ENCODE data around the gene FRZB.
"Not testable (repeated sequence)": the region's sequence is repeated elsewhere in the genome, so short reads cannot be mapped to it uniquely, and the experiment has no call there.

Gene FRZB

DNA sequence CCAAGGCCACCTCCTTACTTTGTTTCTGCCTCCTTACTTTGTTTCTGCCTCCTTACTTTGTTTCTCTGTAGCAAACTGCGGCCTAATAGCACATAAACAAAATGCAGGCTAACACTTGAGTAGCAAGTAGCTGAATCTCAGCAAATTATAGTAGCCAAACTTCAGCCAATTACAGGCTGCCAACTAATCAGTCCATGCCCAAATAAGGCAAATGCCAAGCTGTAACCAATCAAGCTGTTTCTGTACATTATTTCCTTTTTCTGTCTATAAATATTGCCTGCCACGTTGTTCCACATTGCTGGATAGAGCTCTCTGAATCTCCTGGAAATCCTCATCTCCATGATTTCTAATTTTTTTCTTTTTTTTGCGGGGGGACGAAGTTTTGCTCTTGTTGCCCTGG lies 28.7 kb upstream of the FRZB start:
- Histone ChIP-seq H3K9me3 (ENCODE audit: low read length) (no peaks in the 10 kb centered on the region), H2AFZ (ENCODE audit: low read length) (no peak overlapping the region), H4K20me1 (ENCODE audit: insufficient read depth, low read length) (no peaks in the 10 kb centered on the region), H3K27me3 (ENCODE audit: insufficient read depth, low read length) (no peaks in the 10 kb centered on the region), H3K4me2 (ENCODE audit: low read length) (no peak overlapping the region), H3K9me2 (ENCODE audit: low read depth, low read length) (no peaks in the 10 kb centered on the region), H3K4me3 (ENCODE audit: low read depth, low read length, poor library complexity, severe bottlenecking) (no peak overlapping the region), H3K79me2 (ENCODE audit: insufficient read depth, low read length) (no peaks in the 10 kb centered on the region), H3K27ac (ENCODE audit: low read depth, low read length, poor library complexity, severe bottlenecking) (no peak overlapping the region), H3K9ac (ENCODE audit: low read length) (no peak overlapping the region), H3F3A (ENCODE audit: insufficient read depth, low read length) (no peaks in the 10 kb centered on the region), H3K36me3 (ENCODE audit: insufficient read depth, low read length) (no peaks in the 10 kb centered on the region), H3K4me1 (ENCODE audit: insufficient read depth, low read length, severe bottlenecking) (no peaks in the 10 kb centered on the region)
- TF ChIP-seq CTCF (IDR thresholded peaks at IDR 0.05; ENCODE audit: low read length) (no peak), EZH2 (IDR thresholded peaks at IDR 0.05; ENCODE audit: borderline replicate concordance, low read length) (no peak)

DNA sequence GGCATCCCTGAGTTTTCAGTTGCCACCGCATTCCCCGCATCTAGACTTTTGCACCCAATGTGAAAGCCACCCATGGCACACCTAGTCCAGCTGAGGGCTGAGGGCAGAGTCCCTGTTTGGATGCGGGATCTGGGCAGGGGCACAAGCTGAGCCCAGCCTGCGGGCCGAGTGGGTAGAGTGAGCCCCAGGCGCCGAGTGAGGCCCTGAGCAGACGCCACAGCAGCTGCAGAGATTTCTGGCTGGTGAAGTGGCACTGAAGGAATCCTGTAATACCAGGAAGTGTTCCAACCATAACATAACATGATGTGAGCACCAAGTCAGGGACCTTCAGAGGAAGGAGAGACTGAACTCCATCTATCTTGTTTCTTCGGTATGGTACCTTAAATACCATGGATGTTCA lies 27.7 kb upstream of the FRZB start:
- H3F3A ChIP-seq (ENCODE audit: insufficient read depth, low read length) = no peaks in the 10 kb centered on the region
- H3K4me3 ChIP-seq (ENCODE audit: low read depth, low read length, poor library complexity, severe bottlenecking) = no peak overlapping the region
- H3K9me3 ChIP-seq (ENCODE audit: low read length) = no peaks in the 10 kb centered on the region
- no peak overlapping the region for H3K27ac ChIP-seq (ENCODE audit: low read depth, low read length, poor library complexity, severe bottlenecking)
- no peaks in the 10 kb centered on the region for H3K4me1 ChIP-seq (ENCODE audit: insufficient read depth, low read length, severe bottlenecking)
- no peak overlapping the region for H3K9ac ChIP-seq (ENCODE audit: low read length)
- no peaks in the 10 kb centered on the region for H3K9me2 ChIP-seq (ENCODE audit: low read depth, low read length)
- no peaks in the 10 kb centered on the region for H3K79me2 ChIP-seq (ENCODE audit: insufficient read depth, low read length)
- H3K4me2 ChIP-seq (ENCODE audit: low read length) = no peak overlapping the region
- no peak overlapping the region for H2AFZ ChIP-seq (ENCODE audit: low read length)
- H3K36me3 ChIP-seq (ENCODE audit: insufficient read depth, low read length) = no peaks in the 10 kb centered on the region
- TF ChIP-seq CTCF (IDR thresholded peaks at IDR 0.05; ENCODE audit: low read length) (no peak), EZH2 (IDR thresholded peaks at IDR 0.05; ENCODE audit: borderline replicate concordance, low read length) (no peak)
- H4K20me1 ChIP-seq (ENCODE audit: insufficient read depth, low read length) = no peaks in the 10 kb centered on the region
- H3K27me3 ChIP-seq (ENCODE audit: insufficient read depth, low read length) = no peaks in the 10 kb centered on the region

DNA sequence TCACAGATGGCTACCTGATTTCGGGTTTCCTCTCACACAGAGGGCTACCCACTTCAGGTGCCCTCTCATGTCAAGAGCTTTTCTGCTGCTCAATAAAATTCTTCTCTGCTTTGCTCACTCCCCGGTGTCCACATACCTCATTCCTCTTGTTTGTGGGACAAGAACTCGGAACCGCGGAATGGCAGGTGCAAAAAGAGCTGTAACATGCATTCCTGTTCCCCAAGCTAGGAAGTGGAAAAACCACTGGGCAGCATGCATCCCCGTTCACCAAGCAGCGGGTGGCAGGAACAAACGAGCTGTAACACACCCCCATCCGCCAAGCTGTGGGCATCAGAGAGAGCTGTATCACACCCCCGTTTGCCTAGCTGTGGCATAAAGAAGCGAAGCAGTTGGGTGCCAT lies 27.2 kb upstream of the FRZB start:
- H3K9ac ChIP-seq (ENCODE audit: low read length) = no peak overlapping the region
- H3K4me3 ChIP-seq (ENCODE audit: low read depth, low read length, poor library complexity, severe bottlenecking) = no peak overlapping the region

GRCh38 chr2:182893035-182893434 lies 26.6 kb upstream of the FRZB start:
- H3K4me2 ChIP-seq (ENCODE audit: low read length); H3K27ac ChIP-seq (ENCODE audit: low read depth, low read length, poor library complexity, severe bottlenecking); H3K9me3 ChIP-seq (ENCODE audit: low read length); H2AFZ ChIP-seq (ENCODE audit: low read length); H3K9me2 ChIP-seq (ENCODE audit: low read depth, low read length); H3F3A ChIP-seq (ENCODE audit: insufficient read depth, low read length); H3K79me2 ChIP-seq (ENCODE audit: insufficient read depth, low read length); H3K4me1 ChIP-seq (ENCODE audit: insufficient read depth, low read length, severe bottlenecking); H3K9ac ChIP-seq (ENCODE audit: low read length); H3K36me3 ChIP-seq (ENCODE audit: insufficient read depth, low read length); H4K20me1 ChIP-seq (ENCODE audit: insufficient read depth, low read length); H3K27me3 ChIP-seq (ENCODE audit: insufficient read depth, low read length); H3K4me3 ChIP-seq (ENCODE audit: low read depth, low read length, poor library complexity, severe bottlenecking): not testable (repeated sequence)

More for the DNA sequence above, 27.2 kb upstream of the FRZB start:
- TF ChIP-seq EZH2 (IDR thresholded peaks at IDR 0.05; ENCODE audit: borderline replicate concordance, low read length) = no peak
- no peaks in the 10 kb centered on the region for H3K4me1 ChIP-seq (ENCODE audit: insufficient read depth, low read length, severe bottlenecking)
- H3K27me3 ChIP-seq (ENCODE audit: insufficient read depth, low read length) = no peaks in the 10 kb centered on the region
- no peaks in the 10 kb centered on the region for H3K79me2 ChIP-seq (ENCODE audit: insufficient read depth, low read length)
- H3K4me2 ChIP-seq (ENCODE audit: low read length) = no peak overlapping the region
- no peak overlapping the region for H2AFZ ChIP-seq (ENCODE audit: low read length)
- H3F3A ChIP-seq (ENCODE audit: insufficient read depth, low read length) = no peaks in the 10 kb centered on the region
- no peaks in the 10 kb centered on the region for H4K20me1 ChIP-seq (ENCODE audit: insufficient read depth, low read length)
- H3K9me3 ChIP-seq (ENCODE audit: low read length) = no peaks in the 10 kb centered on the region
- no peaks in the 10 kb centered on the region for H3K36me3 ChIP-seq (ENCODE audit: insufficient read depth, low read length)
- no peak overlapping the region for H3K27ac ChIP-seq (ENCODE audit: low read depth, low read length, poor library complexity, severe bottlenecking)
- no peaks in the 10 kb centered on the region for H3K9me2 ChIP-seq (ENCODE audit: low read depth, low read length)

All from OCI-LY1 (cell line).